Neuronal stem cell (in vitro differentiated cells): Measurements from ENCODE around the gene SEPSECS. TPM values are rescaled to one million over a fixed set of nuclear protein-coding genes. Genes with fewer than 3 reads are reported as not detected.
A peak's percentile ranks its signal among the peaks of the same experiment; 100 is the strongest.

Source experiments
- DNase-seq: peaks from one replicate; pipeline ENCODE4 v3.0.0-alpha.2; 2013; ENCODE audit warnings: low spot score
- H2AFZ ChIP-seq: one replicate; pipeline ENCODE4 v1.6.1; 2013; ENCODE audit warnings: mild to moderate bottlenecking, low read length, inconsistent platforms
- H2AK5ac ChIP-seq: 2 replicates; pipeline ENCODE4 v1.6.1; 2013; ENCODE audit warnings: low read depth, mild to moderate bottlenecking, inconsistent platforms, low read length, moderate library complexity, mixed read lengths
- H2BK120ac ChIP-seq: 2 replicates; pipeline ENCODE4 v1.6.1; 2013; ENCODE audit warnings: low read depth, mild to moderate bottlenecking, inconsistent platforms, low read length, moderate library complexity, mixed read lengths
- H2BK12ac ChIP-seq: one replicate; pipeline ENCODE4 v1.6.1; 2013; ENCODE audit warnings: low read length, inconsistent platforms
- H2BK15ac ChIP-seq: 2 replicates; pipeline ENCODE4 v1.6.1; 2013; ENCODE audit warnings: mild to moderate bottlenecking, low read length, inconsistent platforms, mixed read lengths
- H2BK5ac ChIP-seq: one replicate; pipeline ENCODE4 v1.6.1; 2013; ENCODE audit warnings: inconsistent platforms, mild to moderate bottlenecking, low read length, moderate library complexity
- H3K14ac ChIP-seq: one replicate; pipeline ENCODE4 v1.6.1; 2013; ENCODE audit warnings: low read length, inconsistent platforms
- H3K18ac ChIP-seq: 2 replicates; pipeline ENCODE4 v1.6.1; 2013; ENCODE audit warnings: low read length, inconsistent platforms
- H3K23ac ChIP-seq: 2 replicates; pipeline ENCODE4 v1.6.1; 2013; ENCODE audit warnings: low read depth, mild to moderate bottlenecking, mixed read lengths, low read length, inconsistent platforms; ENCODE audit not compliant: poor library complexity
- H3K27ac ChIP-seq: replicated peaks from 3 replicates; pipeline ENCODE4 v1.5.1; 2013; ENCODE audit warnings: low read length, inconsistent platforms
- H3K27me3 ChIP-seq, 3 experiments: 2 replicates each; pipeline ENCODE4 v1.6.1; 2013; ENCODE audit warnings: low read length in 3 of 3, mild to moderate bottlenecking in 2 of 3, inconsistent platforms in 1 of 3, low read depth in 1 of 3, mixed read lengths in 1 of 3, moderate library complexity in 1 of 3; ENCODE audit not compliant: control insufficient read depth in 3 of 3, insufficient read depth in 3 of 3
- H3K36me3 ChIP-seq, 2 donors: replicated peaks in 1 of 2; 2 replicates each; pipeline ENCODE4 v1.6.1; 2013; ENCODE audit warnings: low read length in 2 of 2; ENCODE audit not compliant: control insufficient read depth in 2 of 2, insufficient read depth in 2 of 2
- H3K4ac ChIP-seq: 2 replicates; pipeline ENCODE4 v1.6.1; 2013; ENCODE audit warnings: inconsistent platforms, mild to moderate bottlenecking, low read length, moderate library complexity
- H3K4me1 ChIP-seq, 2 donors: 1 replicate in 1 of 2; 2 replicates in 1 of 2; pipeline ENCODE4 v1.6.1; 2013; ENCODE audit warnings: low read length in 2 of 2, low read depth in 1 of 2; ENCODE audit not compliant: control insufficient read depth in 2 of 2, insufficient read depth in 1 of 2
- H3K4me2 ChIP-seq: one replicate; pipeline ENCODE4 v1.6.1; 2013; ENCODE audit warnings: mild to moderate bottlenecking, low read length, inconsistent platforms; ENCODE audit not compliant: insufficient read depth, poor library complexity, severe bottlenecking
- H3K4me3 ChIP-seq, 2 donors: 2 replicates each; pipeline ENCODE4 v1.5.1; 2013; ENCODE audit warnings: low read length in 2 of 2, mild to moderate bottlenecking in 2 of 2, inconsistent platforms in 1 of 2, moderate library complexity in 1 of 2
- H3K79me1 ChIP-seq: one replicate; pipeline ENCODE4 v1.6.1; 2013; ENCODE audit warnings: low read depth, mild to moderate bottlenecking, inconsistent platforms, low read length, moderate library complexity
- H3K9ac ChIP-seq: one replicate; pipeline ENCODE4 v1.6.1; 2013; ENCODE audit warnings: mild to moderate bottlenecking, low read depth, low read length, inconsistent platforms; ENCODE audit not compliant: poor library complexity
- H3K9me3 ChIP-seq, 2 donors: replicated peaks in 1 of 2; 2 replicates each; pipeline versions ENCODE3 to v1.6.1; 2013; ENCODE audit warnings: low read length in 2 of 2, mild to moderate bottlenecking in 2 of 2, inconsistent platforms in 1 of 2, low read depth in 1 of 2, mixed read lengths in 1 of 2, moderate library complexity in 1 of 2; ENCODE audit not compliant: control insufficient read depth in 2 of 2, insufficient read depth in 1 of 2
- H4K8ac ChIP-seq: one replicate; pipeline ENCODE4 v1.6.1; 2013; ENCODE audit warnings: low read depth, mild to moderate bottlenecking, inconsistent platforms, low read length, moderate library complexity
- H4K91ac ChIP-seq: one replicate; pipeline ENCODE4 v1.6.1; 2013; ENCODE audit warnings: low read length, low read depth, mild to moderate bottlenecking, inconsistent platforms; ENCODE audit not compliant: poor library complexity
- WGBS, 2 donors: extraction: QIAGEN DNeasy Blood & Tissue Kit; methylation state at CpG; one replicate each; pipeline ENCODE4 v1.1.7; 2013; ENCODE audit warnings: missing lambda C conversion rate in 2 of 2, mixed read lengths in 1 of 2; ENCODE audit not compliant: insufficient read length in 2 of 2, insufficient replicate concordance in 1 of 2; ENCODE audit errors: extremely low coverage in 2 of 2; 5-methylcytosine and 5-hydroxymethylcytosine counted together
- polyA plus RNA-seq, 2 experiments: library from polyadenylated mRNA; stranded (reverse); fragments of 200-250 nt; gene quantifications; one replicate each; pipeline ENCODE4 v1.2.3, GENCODE V29; 2013

Gene SEPSECS
- 5.1 TPM for polyA plus RNA-seq (2013, experiment 1 of 2)
- polyA plus RNA-seq (2013, experiment 2 of 2) = 5.2 TPM

DNA sequence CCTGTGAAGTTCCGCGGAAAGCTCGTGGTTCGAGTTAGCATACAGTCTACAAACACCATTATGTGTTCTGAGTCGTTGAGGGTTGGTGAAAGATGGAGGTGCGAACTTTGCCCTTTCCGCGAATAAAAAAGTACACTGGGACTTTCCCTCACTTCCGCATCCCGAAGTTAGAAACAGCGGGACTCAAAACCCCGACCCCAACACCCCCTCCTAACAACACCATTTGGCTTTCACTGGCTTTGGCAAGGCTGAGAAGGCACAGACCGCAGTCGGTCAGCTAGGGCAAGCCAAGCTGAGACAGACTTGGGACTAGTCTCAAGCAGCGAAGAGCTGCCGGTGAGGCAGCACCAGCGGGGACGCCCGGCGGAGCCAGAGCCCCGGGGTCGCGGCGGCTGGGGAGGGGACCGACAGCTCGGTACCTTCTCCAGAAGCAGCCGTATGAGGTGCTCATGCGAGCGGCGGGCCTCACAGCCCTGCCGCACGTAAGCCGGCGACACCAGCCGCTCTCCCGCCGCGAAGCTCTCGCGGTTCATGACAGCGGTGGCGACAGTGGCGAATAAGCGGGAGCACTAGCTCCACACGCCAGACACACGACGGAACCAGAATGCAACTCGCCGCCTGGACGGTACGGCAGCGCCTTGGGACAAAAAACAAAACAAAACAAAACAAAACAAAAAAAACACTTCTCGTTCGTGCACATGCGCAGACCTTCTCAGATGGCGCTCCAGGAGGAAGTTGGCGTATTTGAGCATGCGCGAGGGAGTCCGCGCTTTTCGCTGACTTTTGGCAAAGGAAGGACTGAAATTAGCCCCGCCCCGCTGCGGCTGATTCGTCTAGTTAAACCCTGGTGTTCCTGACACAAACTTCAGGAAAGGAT, at the start of gene SEPSECS:
SEPSECS (minus strand) TSS at position 613 of the 877 bp plus-strand sequence; CDS start at position 533, 80 bp downstream.
- Histone ChIP-seq H3K36me3 (peaks cover 4 to 16% of the 10 kb centered on the region in 2 donors), H3K4ac (peak within 1 kb of the TSS; percentile 14), H2AFZ (peak within 1 kb of the TSS; percentile 99), H4K91ac (no peak within 1 kb of the TSS), H2AK5ac (peak within 1 kb of the TSS; percentile 94), H3K27ac (peak within 1 kb of the TSS; percentile 84), H4K8ac (peak within 1 kb of the TSS; percentile 86), H3K9ac (peak within 1 kb of the TSS; percentile 93), H3K14ac (no peak within 1 kb of the TSS), H3K18ac (peak within 1 kb of the TSS; percentile 94), H3K79me1 (no peaks in the 10 kb centered on the region), H3K27me3 (no peaks in the 10 kb centered on the region), H3K4me3 (peak within 1 kb of the TSS; percentile 75 to 96), H3K23ac (peak within 1 kb of the TSS; percentile 66), H2BK15ac (peak within 1 kb of the TSS; percentile 46), H3K9me3 (no peaks in the 10 kb centered on the region), H3K4me2 (peak within 1 kb of the TSS; percentile 68), H2BK120ac (no peak within 1 kb of the TSS), H2BK12ac (no peak within 1 kb of the TSS), H2BK5ac (peak within 1 kb of the TSS; percentile 84), H3K4me1 (peaks cover 0 to 3% of the 10 kb centered on the region in 2 donors)
- no CpG with 5 or more reads among the region's 66 CpGs for WGBS, 2 donors
- DNase-seq = peak; percentile 95

DNA sequence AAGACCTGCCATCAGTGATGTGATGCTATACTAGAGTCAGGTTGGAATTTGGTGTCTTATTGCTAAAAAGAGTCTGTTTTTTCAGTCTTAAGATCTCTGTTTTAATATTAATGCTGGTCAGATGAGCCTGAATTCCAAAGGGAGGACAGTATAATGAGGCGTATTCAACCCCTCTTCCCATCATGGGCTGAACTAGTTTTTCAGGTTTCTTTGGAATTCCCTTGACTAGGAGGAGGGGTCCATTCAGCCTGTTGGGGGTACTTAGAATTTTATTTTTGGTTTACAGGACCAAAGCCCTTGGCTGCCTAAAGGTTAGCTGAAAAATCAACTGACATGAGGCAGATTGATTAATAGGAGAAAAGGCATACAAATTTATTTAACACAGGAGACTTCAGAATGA, 49.5 kb upstream of the SEPSECS start:
- H3K18ac ChIP-seq = no peak overlapping the region
- H3K4me1 ChIP-seq = no peaks in the 10 kb centered on the region
- no peak for DNase-seq
- H4K8ac ChIP-seq = no peak overlapping the region
- no peak overlapping the region for H3K23ac ChIP-seq
- H2AK5ac ChIP-seq = no peak overlapping the region
- no CpG with 5 or more reads among the region's 1 CpG for WGBS, 2 donors
- H3K9me3 ChIP-seq = no peaks in the 10 kb centered on the region
- no peak overlapping the region for H3K14ac ChIP-seq
- H3K27me3 ChIP-seq = no peaks in the 10 kb centered on the region
- no peaks in the 10 kb centered on the region for H3K79me1 ChIP-seq
- H3K4me3 ChIP-seq = no peak overlapping the region
- H3K4ac ChIP-seq = no peak overlapping the region
- no peak overlapping the region for H2BK15ac ChIP-seq
- H2BK12ac ChIP-seq = no peak overlapping the region
- H3K9ac ChIP-seq = no peak overlapping the region
- H2BK5ac ChIP-seq = no peak overlapping the region
- H3K36me3 ChIP-seq = no peaks in the 10 kb centered on the region
- H2AFZ ChIP-seq = no peak overlapping the region
- no peak overlapping the region for H3K4me2 ChIP-seq
- H3K27ac ChIP-seq = no peak overlapping the region
- H4K91ac ChIP-seq = no peak overlapping the region
- no peak overlapping the region for H2BK120ac ChIP-seq

GRCh38 chr4:25207997-25208396, 47.7 kb upstream of the SEPSECS start:
- H3K36me3 ChIP-seq = no peaks in the 10 kb centered on the region
- WGBS, 2 donors = no CpG with 5 or more reads among the region's 1 CpG
- H2BK120ac ChIP-seq = no peak overlapping the region
- no peak overlapping the region for H2BK5ac ChIP-seq
- H2BK15ac ChIP-seq = no peak overlapping the region
- no peak overlapping the region for H3K4me3 ChIP-seq
- H2BK12ac ChIP-seq = no peak overlapping the region
- H2AFZ ChIP-seq = no peak overlapping the region
- no peak for DNase-seq
- no peaks in the 10 kb centered on the region for H3K4me1 ChIP-seq
- H4K8ac ChIP-seq = no peak overlapping the region
- H3K18ac ChIP-seq = no peak overlapping the region
- H2AK5ac ChIP-seq = no peak overlapping the region
- no peak overlapping the region for H3K27ac ChIP-seq
- no peak overlapping the region for H3K4ac ChIP-seq
- no peak overlapping the region for H3K23ac ChIP-seq
- no peak overlapping the region for H4K91ac ChIP-seq
- H3K9ac ChIP-seq = no peak overlapping the region
- H3K79me1 ChIP-seq = no peaks in the 10 kb centered on the region
- H3K4me2 ChIP-seq = no peak overlapping the region
- H3K9me3 ChIP-seq = no peaks in the 10 kb centered on the region
- H3K27me3 ChIP-seq = no peaks in the 10 kb centered on the region
- H3K14ac ChIP-seq = no peak overlapping the region

GRCh38 chr4:25198713-25199112, 38.5 kb upstream of the SEPSECS start:
- no peak overlapping the region for H2BK15ac ChIP-seq
- no peak overlapping the region for H4K8ac ChIP-seq
- DNase-seq = no peak
- H3K4ac ChIP-seq = no peak overlapping the region
- no peak overlapping the region for H3K23ac ChIP-seq
- no peak overlapping the region for H3K9ac ChIP-seq
- H2AK5ac ChIP-seq = no peak overlapping the region
- H4K91ac ChIP-seq = no peak overlapping the region
- WGBS, 2 donors = no CpG with 5 or more reads among the region's 2 CpGs
- no peak overlapping the region for H2AFZ ChIP-seq
- no peak overlapping the region for H3K14ac ChIP-seq
- H3K4me3 ChIP-seq = no peak overlapping the region
- H2BK120ac ChIP-seq = no peak overlapping the region
- no peak overlapping the region for H3K4me2 ChIP-seq
- no peak overlapping the region for H3K27ac ChIP-seq
- no peaks in the 10 kb centered on the region for H3K27me3 ChIP-seq
- no peak overlapping the region for H3K18ac ChIP-seq
- H3K79me1 ChIP-seq = no peaks in the 10 kb centered on the region
- no peaks in the 10 kb centered on the region for H3K4me1 ChIP-seq
- H2BK5ac ChIP-seq = no peak overlapping the region
- H3K9me3 ChIP-seq = no peaks in the 10 kb centered on the region
- no peak overlapping the region for H2BK12ac ChIP-seq
- no peaks in the 10 kb centered on the region for H3K36me3 ChIP-seq
